ENCODE data around the gene CDK16.

DNA sequence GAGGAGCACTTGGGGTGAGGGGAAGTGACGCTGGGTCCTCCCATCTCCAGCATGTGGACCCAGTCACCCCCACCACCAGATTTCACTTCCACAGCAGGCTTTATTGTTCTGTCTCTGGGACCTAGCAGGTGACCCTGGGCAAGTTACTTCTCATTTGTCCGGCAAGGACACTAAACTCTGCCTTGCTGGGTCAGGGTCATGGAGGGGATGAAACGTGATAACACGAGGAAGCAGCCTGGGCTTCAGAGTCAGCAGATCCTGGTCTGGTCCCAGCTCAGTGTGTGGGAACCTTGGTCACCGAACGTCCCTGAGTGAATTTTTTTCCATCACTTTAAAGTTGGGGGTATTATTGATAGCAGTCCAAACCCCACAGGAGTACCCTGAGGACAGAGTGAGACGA, 21.0 kb upstream of the CDK16 start:
- TF ChIP-seq GLIS3 (CRISPR knock-in tag; IDR thresholded peaks at IDR 0.05) (no peak), ARNTL (CRISPR knock-in tag; IDR thresholded peaks at IDR 0.05; ENCODE audit: borderline replicate concordance, low read depth) (no peak), CSDC2 (CRISPR knock-in tag; IDR thresholded peaks at IDR 0.05) (no peak), ZFP30 (CRISPR knock-in tag; IDR thresholded peaks at IDR 0.05) (no peak)
- TF ChIP-seq, protein P1, sequence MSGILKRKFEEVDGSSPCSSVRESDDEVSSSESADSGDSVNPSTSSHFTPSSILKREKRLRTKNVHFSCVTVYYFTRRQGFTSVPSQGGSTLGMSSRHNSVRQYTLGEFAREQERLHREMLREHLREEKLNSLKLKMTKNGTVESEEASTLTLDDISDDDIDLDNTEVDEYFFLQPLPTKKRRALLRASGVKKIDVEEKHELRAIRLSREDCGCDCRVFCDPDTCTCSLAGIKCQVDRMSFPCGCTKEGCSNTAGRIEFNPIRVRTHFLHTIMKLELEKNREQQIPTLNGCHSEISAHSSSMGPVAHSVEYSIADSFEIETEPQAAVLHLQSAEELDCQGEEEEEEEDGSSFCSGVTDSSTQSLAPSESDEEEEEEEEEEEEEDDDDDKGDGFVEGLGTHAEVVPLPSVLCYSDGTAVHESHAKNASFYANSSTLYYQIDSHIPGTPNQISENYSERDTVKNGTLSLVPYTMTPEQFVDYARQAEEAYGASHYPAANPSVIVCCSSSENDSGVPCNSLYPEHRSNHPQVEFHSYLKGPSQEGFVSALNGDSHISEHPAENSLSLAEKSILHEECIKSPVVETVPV (CRISPR knock-in tag; IDR thresholded peaks at IDR 0.05) = no peak
- TF ChIP-seq, protein P2, sequence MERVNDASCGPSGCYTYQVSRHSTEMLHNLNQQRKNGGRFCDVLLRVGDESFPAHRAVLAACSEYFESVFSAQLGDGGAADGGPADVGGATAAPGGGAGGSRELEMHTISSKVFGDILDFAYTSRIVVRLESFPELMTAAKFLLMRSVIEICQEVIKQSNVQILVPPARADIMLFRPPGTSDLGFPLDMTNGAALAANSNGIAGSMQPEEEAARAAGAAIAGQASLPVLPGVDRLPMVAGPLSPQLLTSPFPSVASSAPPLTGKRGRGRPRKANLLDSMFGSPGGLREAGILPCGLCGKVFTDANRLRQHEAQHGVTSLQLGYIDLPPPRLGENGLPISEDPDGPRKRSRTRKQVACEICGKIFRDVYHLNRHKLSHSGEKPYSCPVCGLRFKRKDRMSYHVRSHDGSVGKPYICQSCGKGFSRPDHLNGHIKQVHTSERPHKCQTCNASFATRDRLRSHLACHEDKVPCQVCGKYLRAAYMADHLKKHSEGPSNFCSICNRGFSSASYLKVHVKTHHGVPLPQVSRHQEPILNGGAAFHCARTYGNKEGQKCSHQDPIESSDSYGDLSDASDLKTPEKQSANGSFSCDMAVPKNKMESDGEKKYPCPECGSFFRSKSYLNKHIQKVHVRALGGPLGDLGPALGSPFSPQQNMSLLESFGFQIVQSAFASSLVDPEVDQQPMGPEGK (CRISPR knock-in tag; IDR thresholded peaks at IDR 0.05; ENCODE audit: borderline replicate concordance) = no peak

All from SK-N-SH treated with all-trans-retinoic acid at 6 μM for 48 hours (cell line).